Memory B cell (primary cell): ENCODE results near the gene TMEM186.
"Not testable (repeated sequence)": the region's sequence is repeated elsewhere in the genome, so short reads cannot be mapped to it uniquely, and the experiment has no call there.

Experiments
- ATAC-seq: fragments of 150-1000 bp; cut with Tn5 transposase; 2 replicates; pipeline ENCODE4 v1.10.0; 2021; ENCODE audit warnings: low read depth, mild to moderate bottlenecking, moderate library complexity
- DNase-seq, 2 donors: peaks; one replicate each; pipeline ENCODE4 v3.0.0; 2022; ENCODE audit warnings: low spot score in 2 of 2
- H3K27ac Mint-ChIP-seq: one replicate; pipeline ENCODE4 v1.8.0; 2022; ENCODE audit warnings: mild to moderate bottlenecking, moderate library complexity, mixed read lengths
- H3K27me3 Mint-ChIP-seq: one replicate; pipeline ENCODE4 v1.8.0; 2022; ENCODE audit warnings: mixed read lengths
- H3K36me3 Mint-ChIP-seq: one replicate; pipeline ENCODE4 v1.8.0; 2022; ENCODE audit warnings: mild to moderate bottlenecking, mixed read lengths
- H3K4me1 Mint-ChIP-seq: one replicate; pipeline ENCODE4 v1.8.0; 2022; ENCODE audit warnings: mixed read lengths
- H3K4me3 Mint-ChIP-seq: one replicate; pipeline ENCODE4 v1.8.0; 2022; ENCODE audit warnings: mild to moderate bottlenecking, moderate library complexity, mixed read lengths
- H3K9me3 Mint-ChIP-seq: one replicate; pipeline ENCODE4 v1.8.0; 2022; ENCODE audit warnings: mixed read lengths

Gene TMEM186

GRCh38 chr16:8801701-8802100 lies 4.3 kb upstream of the TMEM186 start:
- no peak for DNase-seq
- no peaks in the 10 kb centered on the region for H3K27me3 Mint-ChIP-seq
- H3K4me3 Mint-ChIP-seq = no peak overlapping the region
- peaks cover 22% of the 10 kb centered on the region for H3K36me3 Mint-ChIP-seq
- H3K4me1 Mint-ChIP-seq = peaks cover 17% of the 10 kb centered on the region
- no peaks in the 10 kb centered on the region for H3K9me3 Mint-ChIP-seq
- no peak for ATAC-seq
- H3K27ac Mint-ChIP-seq = no peak overlapping the region

DNA sequence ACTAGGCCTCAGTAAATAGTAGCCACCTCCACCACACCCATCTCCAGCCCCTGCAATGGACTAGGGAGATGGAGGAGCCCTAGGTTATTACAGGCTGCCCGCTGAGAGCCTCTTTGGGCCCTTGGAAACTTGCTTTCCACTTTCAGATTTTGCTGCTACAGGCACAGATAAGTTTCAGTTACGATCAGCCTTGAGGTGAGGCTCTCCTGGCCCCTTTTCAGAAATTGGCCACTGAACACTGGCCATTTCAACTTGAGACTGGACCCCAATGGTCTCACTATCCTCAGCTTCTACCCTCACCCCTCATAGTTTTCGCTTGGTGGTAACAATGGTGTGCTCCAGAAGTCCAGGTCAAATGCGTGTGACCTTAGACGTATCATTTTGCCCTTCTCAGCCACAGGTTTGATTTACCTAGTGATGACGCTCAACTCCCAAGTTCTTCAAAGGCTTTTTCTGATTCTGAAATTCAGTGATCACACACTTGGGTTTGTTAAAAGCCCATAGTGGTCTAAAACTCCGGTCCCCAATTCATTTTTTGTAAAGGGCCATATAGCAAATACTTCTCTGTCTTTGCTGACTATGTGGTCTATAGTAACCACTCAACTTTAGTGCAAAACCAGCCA lies 1.2 kb upstream of the TMEM186 start:
- H3K4me3 Mint-ChIP-seq = peak overlapping the region; percentile 89
- peaks cover 21% of the 10 kb centered on the region for H3K4me1 Mint-ChIP-seq
- no peak for DNase-seq
- no peaks in the 10 kb centered on the region for H3K27me3 Mint-ChIP-seq
- peaks cover 14% of the 10 kb centered on the region for H3K36me3 Mint-ChIP-seq
- peak overlapping the region; percentile 95 for H3K27ac Mint-ChIP-seq
- ATAC-seq = no peak
- H3K9me3 Mint-ChIP-seq = no peaks in the 10 kb centered on the region

DNA sequence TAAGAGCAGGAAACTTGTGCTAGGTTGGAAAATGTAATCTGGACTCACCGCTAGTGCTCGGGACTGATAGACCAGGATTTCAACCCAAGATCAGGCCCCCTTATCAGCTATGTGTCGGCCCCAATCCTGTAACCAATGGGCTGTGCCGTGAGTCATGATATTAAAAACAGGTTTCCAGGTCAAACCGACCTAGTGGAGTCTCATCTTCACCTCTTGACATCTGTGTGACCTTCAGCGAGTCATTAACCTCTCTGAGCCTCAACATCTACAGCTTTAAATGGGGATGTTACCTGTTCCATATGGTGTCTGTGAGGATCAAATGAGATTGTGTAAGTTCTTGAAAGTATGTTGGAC lies 712 bp upstream of the TMEM186 start:
- H3K36me3 Mint-ChIP-seq = peaks cover 11% of the 10 kb centered on the region

GRCh38 chr16:8796469-8797363 lies 723 bp downstream of the TMEM186 start:
- peak overlapping the region; percentile 89 for H3K4me3 Mint-ChIP-seq
- no peaks in the 10 kb centered on the region for H3K9me3 Mint-ChIP-seq
- DNase-seq = no peak
- H3K27me3 Mint-ChIP-seq = no peaks in the 10 kb centered on the region
- no peak for ATAC-seq
- no peaks in the 10 kb centered on the region for H3K36me3 Mint-ChIP-seq
- H3K4me1 Mint-ChIP-seq = peaks cover 19% of the 10 kb centered on the region
- peak overlapping the region; percentile 95 for H3K27ac Mint-ChIP-seq

More for the DNA sequence above, 712 bp upstream of the TMEM186 start:
- peaks cover 19% of the 10 kb centered on the region for H3K4me1 Mint-ChIP-seq
- no peaks in the 10 kb centered on the region for H3K27me3 Mint-ChIP-seq
- peak overlapping the region; percentile 95 for H3K27ac Mint-ChIP-seq
- H3K9me3 Mint-ChIP-seq = no peaks in the 10 kb centered on the region
- DNase-seq = no peak
- ATAC-seq = no peak
- peak overlapping the region; percentile 89 for H3K4me3 Mint-ChIP-seq

GRCh38 chr16:8795818-8796217 lies 1.6 kb downstream of the TMEM186 start:
- H3K36me3 Mint-ChIP-seq = no peaks in the 10 kb centered on the region
- no peak for ATAC-seq
- H3K27ac Mint-ChIP-seq = no peak overlapping the region
- H3K4me3 Mint-ChIP-seq = peak overlapping the region; percentile 14
- no peaks in the 10 kb centered on the region for H3K9me3 Mint-ChIP-seq
- H3K4me1 Mint-ChIP-seq = peaks cover 19% of the 10 kb centered on the region
- H3K27me3 Mint-ChIP-seq = no peaks in the 10 kb centered on the region
- no peak for DNase-seq

- no peak overlapping the region for H3K4me3 Mint-ChIP-seq
- H3K27ac Mint-ChIP-seq = no peak overlapping the region
Measured at GRCh38 chr16:8795091-8795490, 2.3 kb downstream of the TMEM186 start.

GRCh38 chr16:8788578-8789172 lies 8.8 kb downstream of the TMEM186 start:
- Mint-ChIP-seq H3K27me3 (no peaks in the 10 kb centered on the region), H3K4me1 (peaks cover 3% of the 10 kb centered on the region), H3K36me3 (no peaks in the 10 kb centered on the region), H3K27ac (no peak overlapping the region), H3K9me3 (no peaks in the 10 kb centered on the region), H3K4me3 (no peak overlapping the region)
- ATAC-seq = no peak
- DNase-seq = no peak

More at GRCh38 chr16:8795091-8795490, 2.3 kb downstream of the TMEM186 start:
- Mint-ChIP-seq H3K9me3 (no peaks in the 10 kb centered on the region), H3K36me3 (no peaks in the 10 kb centered on the region), H3K4me1 (peaks cover 19% of the 10 kb centered on the region), H3K27me3 (no peaks in the 10 kb centered on the region)
- DNase-seq (no peak), ATAC-seq (no peak)

- not testable (repeated sequence) for H3K27ac Mint-ChIP-seq, ATAC-seq, H3K4me3 Mint-ChIP-seq, H3K27me3 Mint-ChIP-seq, H3K9me3 Mint-ChIP-seq, H3K4me1 Mint-ChIP-seq, DNase-seq, H3K36me3 Mint-ChIP-seq
Measured at GRCh38 chr16:8786316-8786715, 11.1 kb downstream of the TMEM186 start.

- ATAC-seq = no peak
- Mint-ChIP-seq H3K9me3 (no peaks in the 10 kb centered on the region), H3K4me1 (no peaks in the 10 kb centered on the region), H3K27ac (no peak overlapping the region), H3K27me3 (no peaks in the 10 kb centered on the region), H3K4me3 (no peak overlapping the region), H3K36me3 (no peaks in the 10 kb centered on the region)
- no peak for DNase-seq
Measured at GRCh38 chr16:8785408-8785807, 12.0 kb downstream of the TMEM186 start.

- no peak for DNase-seq
- H3K36me3 Mint-ChIP-seq = peaks cover 10% of the 10 kb centered on the region
- no peak overlapping the region for H3K27ac Mint-ChIP-seq
- ATAC-seq = no peak
- H3K4me1 Mint-ChIP-seq = no peaks in the 10 kb centered on the region
- no peaks in the 10 kb centered on the region for H3K9me3 Mint-ChIP-seq
- no peak overlapping the region for H3K4me3 Mint-ChIP-seq
- H3K27me3 Mint-ChIP-seq = no peaks in the 10 kb centered on the region
Measured at GRCh38 chr16:8782673-8783072, 14.8 kb downstream of the TMEM186 start.

DNA sequence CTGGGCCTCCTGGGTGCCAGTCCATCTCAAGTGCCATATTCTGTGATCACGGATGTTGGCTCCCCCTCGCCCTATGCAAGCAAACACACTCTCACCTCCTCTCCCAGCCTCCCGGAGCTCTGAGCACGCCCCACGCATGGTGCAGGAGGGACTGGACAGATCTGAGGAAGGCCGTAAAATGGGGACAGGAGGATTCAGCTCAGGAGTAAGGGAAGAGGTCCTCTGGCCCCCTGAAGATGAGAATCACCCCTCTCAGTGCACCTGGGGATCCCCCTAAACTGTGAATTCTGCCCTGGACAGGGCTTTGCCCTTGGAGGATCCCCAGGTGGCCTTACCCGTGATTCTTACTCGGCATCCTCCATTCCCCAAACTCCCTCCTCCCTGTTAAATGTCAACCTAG lies 15.6 kb downstream of the TMEM186 start:
- no peak overlapping the region for H3K4me3 Mint-ChIP-seq
- H3K27ac Mint-ChIP-seq = no peak overlapping the region

GRCh38 chr16:8777217-8777616 lies 20.2 kb downstream of the TMEM186 start:
- peaks cover 31% of the 10 kb centered on the region for H3K36me3 Mint-ChIP-seq
- no peaks in the 10 kb centered on the region for H3K27me3 Mint-ChIP-seq
- H3K4me1 Mint-ChIP-seq = no peaks in the 10 kb centered on the region
- H3K9me3 Mint-ChIP-seq = peaks cover 2% of the 10 kb centered on the region
- DNase-seq (no peak), ATAC-seq (no peak)
- no peak overlapping the region for H3K27ac Mint-ChIP-seq
- H3K4me3 Mint-ChIP-seq = no peak overlapping the region

More for the DNA sequence above, 15.6 kb downstream of the TMEM186 start:
- DNase-seq (no peak), ATAC-seq (no peak)
- Mint-ChIP-seq H3K36me3 (peaks cover 15% of the 10 kb centered on the region), H3K4me1 (no peaks in the 10 kb centered on the region), H3K9me3 (peaks cover 2% of the 10 kb centered on the region), H3K27me3 (no peaks in the 10 kb centered on the region)

GRCh38 chr16:8776129-8776584 lies 21.3 kb downstream of the TMEM186 start:
- no peak for DNase-seq
- H3K27ac Mint-ChIP-seq = no peak overlapping the region
- no peak overlapping the region for H3K4me3 Mint-ChIP-seq
- ATAC-seq = no peak
- H3K27me3 Mint-ChIP-seq = no peaks in the 10 kb centered on the region
- H3K4me1 Mint-ChIP-seq = no peaks in the 10 kb centered on the region
- H3K9me3 Mint-ChIP-seq = peaks cover 2% of the 10 kb centered on the region
- H3K36me3 Mint-ChIP-seq = peaks cover 33% of the 10 kb centered on the region

DNA sequence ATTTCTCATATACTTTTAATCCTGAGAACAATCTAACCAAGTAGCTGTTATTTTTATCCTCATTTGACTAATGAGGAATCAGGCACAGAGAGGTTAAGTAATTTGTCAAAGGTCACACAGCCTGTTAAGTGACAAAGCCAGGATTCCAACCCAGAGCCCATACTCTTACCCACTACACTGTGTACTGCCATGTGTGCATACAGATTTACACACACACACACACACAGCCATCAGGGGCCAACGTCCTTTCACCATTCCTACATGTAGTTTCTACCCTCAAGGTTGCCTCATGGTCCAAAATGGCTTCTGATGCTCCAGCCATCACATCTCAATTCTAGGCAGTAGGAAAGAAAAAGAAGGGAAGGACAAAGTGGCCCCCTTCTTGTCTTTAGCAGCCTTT lies 22.1 kb downstream of the TMEM186 start:
- DNase-seq = no peak
- Mint-ChIP-seq H3K27ac (no peak overlapping the region), H3K4me3 (no peak overlapping the region), H3K27me3 (no peaks in the 10 kb centered on the region), H3K4me1 (no peaks in the 10 kb centered on the region), H3K36me3 (peaks cover 33% of the 10 kb centered on the region), H3K9me3 (peaks cover 2% of the 10 kb centered on the region)
- no peak for ATAC-seq
